PC-9 (cell line): ENCODE data around the gene FAM110A.

Experiments
- CTCF ChIP-seq: fragments of 200-600 bp; sonication (generic); conservative IDR thresholded peaks from 2 replicates; pipeline ENCODE4 v1.6.1; 2017; ENCODE audit warnings: mixed run types, antibody characterized with exemption, mild to moderate bottlenecking, moderate library complexity
- EZH2 ChIP-seq: fragments of 200-600 bp; sonication (generic); IDR thresholded peaks from 2 replicates; pipeline ENCODE4 v1.8.0; 2017; ENCODE audit warnings: antibody characterized with exemption, low read depth

- TF ChIP-seq CTCF (no peak), EZH2 (no peak)
Observed at GRCh38 chr20:839626-840025, 6.1 kb downstream of the FAM110A start.
